Measurements from ENCODE around the gene TSPO.
"Not testable (repeated sequence)": the region's sequence is repeated elsewhere in the genome, so short reads cannot be mapped to it uniquely, and the experiment has no call there.

TSPO gene

DNA sequence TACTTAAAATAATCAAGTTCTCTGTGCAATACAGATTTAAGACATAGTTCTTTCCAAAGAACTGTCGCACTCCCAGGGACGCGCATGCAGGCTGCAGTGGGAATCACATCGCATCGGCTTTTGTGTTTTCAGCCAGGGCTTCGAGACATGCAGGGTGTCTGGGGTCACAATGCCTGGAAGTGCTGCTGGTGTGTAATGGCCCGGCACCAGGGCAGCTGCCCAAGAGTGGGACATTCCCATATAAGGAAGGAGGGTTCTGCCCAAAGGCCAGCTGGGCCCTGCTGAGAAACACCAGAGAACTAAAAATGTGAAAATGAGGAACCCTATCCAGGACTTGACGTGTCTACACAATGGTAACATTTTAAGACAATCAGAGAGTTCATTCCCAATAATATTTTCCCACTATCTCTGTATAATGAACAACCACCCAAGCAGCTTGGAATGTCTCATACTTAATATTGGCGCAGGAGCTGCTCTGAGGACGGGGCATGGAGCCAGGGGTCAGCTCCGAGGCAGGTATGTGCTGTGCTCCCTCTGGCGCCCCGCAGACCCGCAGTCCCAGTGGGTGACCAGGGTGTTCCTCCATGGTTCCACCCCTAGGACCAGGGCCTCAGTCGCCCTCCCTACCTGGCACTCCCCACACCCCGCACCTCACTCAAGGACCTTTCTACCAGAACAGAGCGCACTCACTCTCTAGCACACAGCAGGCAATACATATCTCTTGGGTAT is 19.4 kb upstream of the TSPO start:
- DNase-seq, result no peak

DNA sequence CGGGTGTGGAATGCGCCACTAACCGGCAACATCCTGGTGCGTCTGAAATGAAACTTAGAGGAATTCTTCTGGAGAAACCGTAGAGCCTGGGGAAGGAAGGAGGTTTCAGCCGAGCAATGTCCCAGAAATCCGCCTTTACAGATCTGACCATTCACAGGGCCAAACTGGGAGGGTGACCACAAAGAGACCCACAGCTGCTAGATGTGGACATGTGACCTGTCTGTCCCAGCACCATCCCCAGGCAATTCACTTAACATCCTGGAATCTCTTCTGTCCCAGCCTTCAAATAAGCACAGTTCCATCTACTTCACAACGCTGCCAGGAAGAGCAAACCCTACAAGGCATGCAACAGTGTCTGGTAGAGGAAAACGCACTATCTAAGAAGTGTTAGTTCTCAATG is 18.0 kb upstream of the TSPO start:
- no peak for DNase-seq

DNA sequence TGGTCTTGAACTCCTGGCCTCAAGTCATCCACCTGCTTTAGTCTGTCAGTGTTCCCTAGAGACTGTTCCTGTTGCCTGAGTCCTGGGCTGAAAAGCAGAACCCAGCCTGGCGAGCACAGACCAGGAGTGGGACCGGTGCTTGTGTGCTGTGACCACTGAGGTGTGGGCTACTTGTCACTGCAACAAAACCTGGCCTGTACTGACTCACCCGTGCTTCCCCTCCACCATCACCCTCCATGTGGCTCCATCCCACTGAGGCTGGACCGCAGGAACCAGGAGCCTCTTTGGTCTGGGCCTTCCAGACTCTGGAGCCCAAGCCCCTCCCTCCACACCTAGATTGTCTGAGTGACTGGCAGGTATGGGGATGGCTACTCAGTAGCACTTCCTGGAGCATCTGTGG is 16.8 kb upstream of the TSPO start:
- DNase-seq, result no peak

DNA sequence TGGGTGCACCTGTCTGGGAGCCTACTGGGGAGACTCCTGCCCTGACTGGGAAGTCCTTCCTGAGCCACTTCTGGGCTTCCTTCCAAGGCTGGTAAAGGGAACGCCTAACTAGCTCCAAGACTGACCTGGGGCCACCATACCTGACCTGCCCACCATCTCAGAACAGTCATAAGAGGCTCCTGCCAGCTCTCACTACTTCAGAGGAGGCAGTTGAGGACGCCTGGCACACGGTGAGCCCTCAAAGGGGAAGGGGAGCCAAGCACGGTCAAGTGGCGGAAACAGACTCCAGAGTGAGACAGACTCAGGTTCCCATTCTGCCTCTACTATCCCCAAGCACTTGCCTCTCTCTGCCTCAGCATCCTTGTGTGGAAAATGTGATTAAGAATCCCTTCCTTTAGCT is 15.8 kb upstream of the TSPO start:
- no peak for DNase-seq

DNA sequence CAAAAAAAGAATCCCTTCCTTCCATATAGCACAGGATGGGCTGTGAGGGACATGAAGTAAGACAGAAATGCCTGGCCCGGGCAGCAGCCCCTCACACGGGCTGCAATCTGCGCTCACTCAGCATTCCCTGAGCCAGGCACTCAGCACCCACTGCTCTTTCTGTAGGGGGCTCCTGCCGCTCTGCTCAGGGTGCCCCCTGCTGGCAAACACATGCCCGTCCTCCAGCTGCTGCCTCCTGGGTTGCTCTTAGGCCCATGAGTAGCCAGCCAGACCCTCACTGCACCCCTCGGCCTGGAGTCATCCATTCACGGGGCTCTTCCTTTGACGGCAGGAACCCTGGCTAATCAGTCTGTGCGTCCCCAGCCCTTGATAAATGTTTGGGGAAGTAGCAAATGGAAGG is 15.1 kb upstream of the TSPO start:
- no peak for DNase-seq

DNA sequence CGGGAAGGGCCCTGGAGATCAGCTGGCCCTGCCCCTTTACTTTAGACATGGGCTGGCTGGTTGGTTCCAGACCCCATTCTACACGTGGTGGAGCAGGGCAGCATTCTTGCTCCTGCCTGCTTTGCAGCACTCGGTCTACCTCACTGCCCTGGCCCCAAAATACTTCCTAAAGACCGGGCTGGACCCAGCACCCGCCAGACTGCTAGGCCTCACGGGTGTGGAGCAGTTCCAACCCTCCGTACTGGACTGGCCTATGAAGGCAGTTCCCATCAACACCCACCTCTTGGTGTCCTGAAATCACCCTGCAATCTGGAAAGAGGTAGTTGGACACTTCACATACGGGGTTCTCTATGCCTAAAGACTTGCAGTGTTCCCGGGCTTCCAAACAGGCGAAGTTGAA is 14.6 kb upstream of the TSPO start:
- no peak for DNase-seq

DNA sequence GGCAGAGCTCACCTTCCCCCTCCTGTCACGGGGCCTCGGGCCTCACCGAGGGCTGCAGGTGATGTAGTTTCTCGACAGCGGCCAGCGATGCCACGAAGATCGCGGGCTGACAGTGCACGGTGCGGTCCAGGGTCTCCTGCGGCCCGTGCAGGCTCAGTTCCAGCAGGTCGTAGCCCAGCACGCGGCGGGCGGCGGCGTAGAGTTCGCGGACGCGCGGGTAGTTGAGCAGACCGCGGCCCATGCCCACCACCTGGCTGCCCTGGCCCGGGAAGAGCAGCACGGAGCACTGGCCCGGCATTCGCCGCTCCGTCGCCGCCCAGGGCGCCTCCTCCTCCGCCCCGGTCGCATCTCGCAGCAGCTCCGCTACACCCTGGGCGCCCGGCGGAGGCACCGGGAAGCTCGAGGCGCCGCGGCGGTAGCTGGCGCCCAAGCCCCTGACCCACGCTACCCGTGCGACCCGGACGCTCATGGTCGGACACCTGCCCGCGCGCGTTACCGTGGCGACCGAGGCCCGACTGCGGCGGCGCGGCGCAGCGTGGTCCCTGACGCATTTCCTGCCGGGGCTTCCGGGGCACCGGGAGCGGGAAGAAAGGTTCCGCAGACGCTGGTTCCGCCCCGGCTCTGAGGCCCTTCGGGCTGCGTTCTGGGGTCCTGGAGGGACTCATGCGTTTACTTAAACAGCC is 8.3 kb upstream of the TSPO start, which contains the start of gene MCAT:
Gene MCAT (minus strand): TSS at position 519 of the 683 bp plus-strand sequence. CDS start 50 bp downstream, at position 469.
- DNase-seq, result peak; percentile 71

DNA sequence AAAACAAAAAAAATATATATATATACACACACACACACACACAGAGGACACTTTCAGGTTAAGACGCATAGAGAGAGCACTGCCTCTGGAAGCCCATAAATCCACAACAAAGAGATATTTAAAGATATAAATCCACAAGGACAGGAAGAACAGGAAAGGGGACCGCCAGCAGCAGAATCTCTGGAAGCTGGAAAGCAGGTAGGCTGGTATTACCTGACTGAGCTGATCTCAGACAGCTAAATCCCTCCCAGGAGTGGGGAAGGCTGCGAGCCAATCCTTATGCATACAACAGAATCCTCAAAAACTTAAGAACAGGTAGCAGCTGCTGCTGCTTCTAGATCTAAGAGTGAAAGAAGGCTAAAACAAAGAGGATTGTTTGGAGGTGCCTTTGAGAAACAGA is 6.4 kb upstream of the TSPO start:
- no peak for DNase-seq

DNA sequence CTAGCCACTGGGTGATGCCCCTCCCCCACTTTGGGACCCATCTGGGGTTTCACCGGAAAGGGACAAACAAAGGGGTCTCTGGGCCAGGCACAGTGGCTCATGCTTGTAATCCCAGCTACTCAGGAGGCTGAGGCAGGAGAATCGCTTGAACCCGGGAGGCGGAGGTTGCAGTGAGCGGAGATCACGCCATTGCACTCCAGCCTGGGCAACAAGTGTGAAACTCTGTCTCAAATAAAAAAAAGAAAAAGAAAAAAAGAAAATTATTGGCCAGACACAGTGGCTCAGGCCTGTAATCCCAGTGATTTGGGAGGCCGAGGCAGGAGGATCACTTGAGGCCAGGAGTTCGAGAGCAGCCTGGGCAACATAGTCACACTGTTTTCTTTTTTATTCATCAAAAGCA is 6.0 kb upstream of the TSPO start:
- not testable (repeated sequence) for DNase-seq

DNA sequence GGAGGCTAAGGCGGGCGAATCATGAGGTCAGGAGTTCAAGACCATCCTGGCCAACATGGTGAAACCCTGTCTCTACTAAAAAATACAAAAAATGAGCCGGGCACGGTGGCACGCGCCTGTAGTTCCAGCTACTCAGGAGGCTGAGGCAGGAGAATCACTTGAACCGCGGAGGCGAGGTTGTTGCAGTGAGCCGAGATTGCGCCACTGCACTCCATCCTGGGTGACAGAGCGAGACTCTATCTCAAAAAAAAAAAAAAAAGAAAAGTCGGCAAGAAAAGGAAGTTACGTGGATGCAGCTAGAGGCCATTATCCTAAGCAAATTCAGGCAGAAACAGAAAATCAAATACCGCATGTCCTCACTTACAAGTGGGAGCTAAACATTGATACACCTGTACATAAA is 5.0 kb upstream of the TSPO start:
- not testable (repeated sequence) for DNase-seq

DNA sequence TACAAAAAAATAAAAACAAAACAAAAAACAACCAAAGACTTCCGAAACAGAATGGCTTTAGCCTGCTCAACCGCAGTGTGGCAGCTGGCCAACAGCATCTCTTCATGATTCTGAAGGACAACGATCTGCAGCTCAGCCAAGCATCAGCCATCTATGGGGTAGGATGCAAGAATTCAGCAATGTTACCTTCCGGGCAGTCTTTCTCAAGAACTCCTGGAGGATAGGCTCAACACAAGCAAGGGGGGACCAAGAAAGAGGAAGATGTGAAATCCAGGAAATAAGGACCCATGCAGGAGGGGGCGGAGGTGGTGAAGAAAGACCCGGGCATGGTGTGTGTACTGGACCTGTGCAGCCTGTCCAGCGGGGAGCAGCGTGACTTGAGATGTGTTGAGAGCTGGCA is 3.5 kb upstream of the TSPO start:
- DNase-seq, result no peak

DNA sequence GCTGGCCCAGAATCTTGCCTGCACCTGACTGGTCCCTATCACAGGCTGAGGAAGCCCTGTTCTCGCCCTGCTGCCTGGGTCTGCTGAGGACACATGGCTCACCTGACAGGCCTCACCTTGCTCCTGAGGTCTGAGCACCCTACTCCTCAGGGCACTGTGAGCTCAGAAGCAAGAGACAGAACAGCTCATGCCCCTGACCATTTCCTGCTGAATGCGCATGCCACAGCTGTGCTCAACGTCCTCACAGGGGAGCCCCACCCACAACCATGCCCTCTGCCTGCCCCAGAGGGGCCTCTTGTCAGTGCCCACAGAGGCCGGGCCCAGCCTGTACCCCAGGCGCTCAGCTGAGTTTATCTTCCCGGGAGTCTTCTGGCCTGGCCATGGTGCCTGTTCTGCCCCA is 2.8 kb upstream of the TSPO start:
- no peak for DNase-seq

DNA sequence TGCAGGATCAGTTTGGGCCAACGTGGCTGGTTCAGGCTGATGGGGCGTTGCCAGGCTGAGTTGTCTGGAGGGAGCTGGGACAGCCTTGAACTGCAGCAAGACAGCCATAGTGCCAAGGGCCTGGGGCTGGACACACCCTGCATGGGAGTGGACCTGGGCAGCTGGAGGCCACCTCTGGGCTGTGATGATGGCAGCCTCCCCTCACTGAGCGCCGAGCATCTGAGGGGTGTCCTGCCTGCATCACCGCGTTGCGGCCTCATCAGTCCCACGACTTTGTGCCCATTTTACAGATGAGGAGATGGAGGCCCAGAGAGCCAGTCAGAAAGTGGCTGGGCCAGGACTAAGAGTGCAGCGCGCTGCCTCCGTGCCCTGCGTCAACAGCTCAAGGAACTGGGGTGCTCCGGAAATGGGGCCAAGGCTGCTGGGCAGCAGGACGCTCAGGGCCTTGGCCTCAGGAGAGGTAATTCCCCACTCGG is 590 bp upstream of the TSPO start:
- DNase-seq, result no peak

DNA sequence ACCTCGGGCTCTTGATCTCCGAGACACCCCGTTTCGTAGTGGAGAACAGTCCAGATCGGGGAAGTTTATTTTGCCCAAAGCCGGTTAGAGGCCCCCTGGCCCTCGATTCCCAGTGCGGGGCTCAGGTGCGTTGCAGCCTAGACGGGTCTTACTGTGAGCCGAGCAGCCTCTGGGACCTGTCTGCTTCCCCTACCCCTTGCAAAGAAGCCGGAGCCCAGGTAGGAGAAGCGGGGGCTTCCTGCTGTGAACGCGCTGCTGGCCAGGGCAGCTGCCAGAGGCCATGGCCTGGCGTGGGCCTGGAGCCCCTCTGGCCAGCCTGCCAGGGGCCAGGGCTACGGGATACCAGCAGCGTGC is 621 bp downstream of the TSPO start:
- no peak for DNase-seq

DNA sequence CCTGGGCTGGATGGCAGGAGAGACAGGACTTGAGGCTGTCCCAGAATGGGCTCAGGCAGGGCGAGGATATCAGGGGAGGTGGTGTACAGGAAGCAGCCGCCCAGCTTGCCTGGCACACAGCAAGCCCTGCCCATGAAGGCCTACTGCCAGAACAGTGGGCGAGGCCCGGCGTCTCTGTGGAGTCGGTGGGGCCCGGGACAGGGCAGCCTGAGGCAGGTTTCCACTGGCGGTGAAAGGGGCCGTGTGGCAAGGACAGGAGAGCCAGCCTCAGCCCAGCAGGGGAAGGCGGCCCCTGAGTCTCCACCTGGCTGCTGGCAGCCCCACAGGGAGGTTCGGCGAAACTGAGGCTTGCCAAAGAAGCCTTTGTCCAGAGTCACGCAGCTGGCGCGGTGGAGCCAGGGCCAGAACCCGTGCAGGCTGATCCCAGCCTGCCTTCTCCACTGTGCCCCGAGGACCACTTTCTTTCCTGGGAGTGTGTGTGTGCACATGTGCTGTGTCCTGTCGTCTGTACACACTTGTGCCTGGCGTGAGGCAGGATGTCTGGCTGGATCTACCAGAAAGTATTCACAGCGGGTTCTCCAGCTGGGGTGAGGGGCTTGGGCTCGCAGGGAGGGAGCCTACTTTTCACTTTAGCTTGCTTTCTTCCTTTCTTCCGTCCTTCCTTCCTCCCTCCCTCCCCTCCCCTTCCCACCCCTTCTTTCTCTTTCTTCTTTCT is 1.2 kb downstream of the TSPO start:
- no peak for DNase-seq

DNA sequence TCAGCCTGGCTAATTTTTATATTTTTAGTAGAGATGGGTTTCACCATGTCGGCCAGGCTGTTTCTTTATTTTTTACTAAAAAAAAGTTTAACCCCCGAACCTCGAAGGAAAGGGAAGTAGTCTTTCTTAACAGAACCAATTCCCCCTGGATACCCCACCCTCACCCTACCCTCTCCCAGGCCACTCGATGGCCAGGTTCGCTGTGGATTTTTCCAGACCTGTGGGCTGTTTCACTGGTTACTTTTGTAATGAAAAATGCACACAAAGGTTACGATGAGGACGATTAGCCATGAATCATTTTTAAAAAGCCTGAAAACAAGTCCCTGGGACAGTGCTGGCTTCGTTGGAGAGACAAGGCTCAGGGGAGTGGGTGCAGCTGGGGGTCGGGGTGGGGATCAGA is 2.5 kb downstream of the TSPO start:
- no peak for DNase-seq

DNA sequence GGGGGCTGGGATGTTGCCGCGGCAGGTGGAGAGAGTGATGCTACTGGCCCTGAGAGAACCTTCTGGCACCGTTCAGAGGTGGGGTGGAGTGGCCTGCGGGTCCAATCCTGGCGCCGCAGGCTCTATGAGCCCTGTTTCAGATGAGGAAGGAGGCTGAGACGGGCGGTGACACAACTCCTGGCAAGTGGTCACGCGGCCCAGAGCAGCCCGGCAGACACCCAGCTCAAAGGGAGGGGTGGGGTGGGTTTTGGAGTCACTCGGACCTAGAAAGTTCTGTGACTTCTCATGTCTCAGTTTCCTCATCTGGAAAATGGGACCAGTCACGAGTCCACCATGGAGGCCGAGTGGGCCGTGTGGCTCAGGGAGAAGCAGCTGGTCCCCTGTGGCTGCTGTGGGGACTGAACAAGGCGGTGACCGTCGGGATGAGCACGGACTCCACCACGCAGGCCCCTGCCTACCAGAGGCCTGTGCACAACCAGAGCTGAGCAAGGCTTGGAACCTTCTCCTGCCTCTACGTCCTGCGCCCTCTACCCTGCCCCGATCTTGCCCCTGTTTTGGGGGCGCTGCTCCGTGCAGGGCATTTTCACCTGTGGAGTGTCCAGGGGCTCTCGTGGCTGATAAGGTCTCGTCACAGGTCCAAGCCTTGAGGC is 3.7 kb downstream of the TSPO start:
- no peak for DNase-seq

DNA sequence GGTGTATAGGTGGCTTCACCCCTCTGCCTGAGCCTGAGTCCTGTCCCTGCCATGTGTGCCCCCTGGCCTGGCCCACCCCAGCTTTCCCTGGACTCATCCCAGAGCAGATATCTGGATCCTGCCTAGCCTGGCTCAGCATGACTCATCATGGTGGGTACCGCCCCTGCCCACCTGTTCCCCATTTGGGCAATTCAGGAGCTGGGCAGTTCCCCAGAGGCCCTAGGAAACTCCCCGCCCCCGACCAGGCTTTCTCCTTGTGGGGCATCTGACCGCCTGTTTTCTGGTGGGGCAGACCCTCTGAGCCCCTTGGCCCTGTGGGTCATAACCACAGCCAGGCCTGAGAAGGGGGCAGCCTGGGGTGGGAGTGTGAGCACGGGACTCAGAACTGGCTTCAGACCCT is 4.4 kb downstream of the TSPO start:
- DNase-seq, result no peak

DNA sequence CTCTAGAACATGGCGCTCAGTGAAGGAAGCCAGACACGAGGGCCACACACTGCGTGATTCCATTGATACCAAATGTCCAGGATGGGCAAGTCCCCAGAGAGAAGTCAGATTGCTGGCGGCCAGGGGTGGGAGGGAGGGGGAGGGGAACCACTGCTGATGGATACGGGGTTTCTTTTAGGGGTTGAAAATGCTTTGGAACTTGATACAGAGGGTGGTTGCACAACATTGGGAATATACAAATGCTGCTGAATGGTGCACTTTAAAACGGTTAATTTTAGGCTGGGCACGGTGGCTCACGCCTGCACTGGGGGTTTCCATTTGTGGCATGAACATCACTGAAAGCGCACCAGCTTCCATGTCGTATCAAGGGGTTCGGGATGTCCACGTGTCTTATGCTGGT is 5.1 kb downstream of the TSPO start:
- DNase-seq, result no peak

DNA sequence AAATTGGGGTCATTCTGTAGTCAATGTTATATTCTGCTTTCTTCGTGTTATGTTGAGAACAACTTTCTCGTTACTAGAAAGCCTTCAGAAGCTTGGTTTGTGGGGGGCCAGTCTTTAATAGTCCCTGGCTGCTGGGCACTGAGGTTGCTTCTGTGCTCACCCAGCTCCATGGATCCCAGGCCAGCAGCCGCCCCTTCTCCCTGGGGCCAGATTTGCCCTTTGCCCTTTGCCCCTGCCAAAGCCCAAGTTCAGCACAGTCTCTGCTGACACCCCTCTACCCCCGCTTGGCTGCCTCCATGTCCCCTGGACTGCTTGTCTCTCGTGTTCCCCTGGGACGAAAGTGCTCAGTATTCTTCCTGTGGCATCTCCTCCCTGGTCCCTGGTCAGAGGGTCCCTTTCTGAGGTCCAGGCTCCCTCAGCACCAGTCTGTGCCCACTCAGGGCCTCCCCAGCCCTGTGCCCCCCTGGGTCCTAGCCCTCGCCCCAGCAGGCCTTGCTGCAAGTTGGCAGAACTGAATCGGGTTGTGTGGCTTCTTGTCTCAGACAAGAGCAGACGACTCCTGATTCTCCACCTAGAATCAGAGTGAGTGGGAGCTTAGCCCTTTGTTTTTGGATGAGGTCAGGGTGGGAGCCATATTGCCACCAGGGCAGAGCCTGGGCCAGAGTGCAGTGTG is 6.7 kb downstream of the TSPO start:
- DNase-seq, result no peak

DNA sequence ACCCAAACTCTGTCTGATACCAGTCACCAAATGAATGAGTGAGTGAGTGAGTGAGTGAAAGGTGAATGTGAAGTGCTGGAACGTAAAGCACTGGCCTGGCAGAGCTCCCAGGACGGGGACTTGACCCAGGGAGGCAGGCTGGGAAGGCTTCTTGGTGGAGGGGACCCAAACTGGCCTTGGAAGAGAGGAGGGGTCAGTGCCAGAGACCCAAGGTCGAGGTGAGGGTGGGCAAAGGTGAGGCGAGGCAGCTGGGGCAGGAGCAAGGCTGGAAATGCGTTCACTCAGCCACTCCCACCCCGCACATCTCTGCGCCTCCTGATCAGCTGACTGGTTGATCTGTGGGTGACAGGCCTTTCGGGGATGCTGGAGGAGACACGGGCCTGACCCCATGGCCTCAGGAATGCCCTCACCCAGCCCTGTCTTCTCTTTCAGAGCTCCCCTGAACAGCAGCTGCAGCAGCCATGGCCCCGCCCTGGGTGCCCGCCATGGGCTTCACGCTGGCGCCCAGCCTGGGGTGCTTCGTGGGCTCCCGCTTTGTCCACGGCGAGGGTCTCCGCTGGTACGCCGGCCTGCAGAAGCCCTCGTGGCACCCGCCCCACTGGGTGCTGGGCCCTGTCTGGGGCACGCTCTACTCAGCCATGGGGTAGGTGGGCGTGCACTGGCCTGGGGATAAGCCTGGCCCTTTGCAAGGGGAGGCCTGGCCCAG is 7.6 kb downstream of the TSPO start:
- no peak for DNase-seq

DNA sequence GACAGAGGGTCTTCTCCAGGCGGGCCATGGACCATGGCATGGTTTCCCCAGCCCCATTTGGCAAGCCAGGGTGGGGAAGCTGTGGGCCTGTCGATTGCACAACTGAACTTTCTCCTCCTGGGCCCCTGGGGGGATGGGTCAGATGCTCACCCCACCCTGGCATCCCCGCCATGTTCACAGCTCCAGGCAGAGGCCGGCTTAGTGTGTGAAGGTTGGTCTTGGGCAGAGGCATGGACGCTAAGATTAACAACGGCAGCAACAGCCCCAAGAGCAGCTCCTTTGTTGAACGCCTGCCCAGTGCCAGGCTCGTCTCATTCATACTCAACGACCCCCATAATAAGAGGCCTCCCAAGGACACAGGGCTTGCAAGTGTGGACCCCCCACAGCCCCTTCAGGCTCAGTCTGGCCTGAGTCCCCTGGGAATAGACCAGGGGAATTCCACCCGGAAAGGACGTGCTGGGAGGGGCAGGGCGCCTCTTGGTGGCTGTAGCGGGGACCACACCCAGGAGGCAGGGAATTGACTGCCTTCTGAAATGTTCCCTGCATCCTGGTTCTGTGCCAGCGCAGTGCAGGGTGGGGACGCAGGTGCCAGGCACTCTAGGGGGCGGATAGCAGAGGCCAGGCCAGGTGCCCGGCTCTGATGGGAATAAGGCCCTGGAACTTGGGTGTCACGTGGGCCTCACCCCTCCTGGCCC is 8.3 kb downstream of the TSPO start:
- no peak for DNase-seq

All from NCI-H1105 (cell line).